GM04504 (cell line): Measurements from ENCODE around the gene ATP6V1A.

Source experiments
- DNase-seq: peaks from one replicate; pipeline ENCODE4 v3.0.0-alpha.2; 2012; ENCODE audit warnings: low read depth

Gene ATP6V1A

DNA sequence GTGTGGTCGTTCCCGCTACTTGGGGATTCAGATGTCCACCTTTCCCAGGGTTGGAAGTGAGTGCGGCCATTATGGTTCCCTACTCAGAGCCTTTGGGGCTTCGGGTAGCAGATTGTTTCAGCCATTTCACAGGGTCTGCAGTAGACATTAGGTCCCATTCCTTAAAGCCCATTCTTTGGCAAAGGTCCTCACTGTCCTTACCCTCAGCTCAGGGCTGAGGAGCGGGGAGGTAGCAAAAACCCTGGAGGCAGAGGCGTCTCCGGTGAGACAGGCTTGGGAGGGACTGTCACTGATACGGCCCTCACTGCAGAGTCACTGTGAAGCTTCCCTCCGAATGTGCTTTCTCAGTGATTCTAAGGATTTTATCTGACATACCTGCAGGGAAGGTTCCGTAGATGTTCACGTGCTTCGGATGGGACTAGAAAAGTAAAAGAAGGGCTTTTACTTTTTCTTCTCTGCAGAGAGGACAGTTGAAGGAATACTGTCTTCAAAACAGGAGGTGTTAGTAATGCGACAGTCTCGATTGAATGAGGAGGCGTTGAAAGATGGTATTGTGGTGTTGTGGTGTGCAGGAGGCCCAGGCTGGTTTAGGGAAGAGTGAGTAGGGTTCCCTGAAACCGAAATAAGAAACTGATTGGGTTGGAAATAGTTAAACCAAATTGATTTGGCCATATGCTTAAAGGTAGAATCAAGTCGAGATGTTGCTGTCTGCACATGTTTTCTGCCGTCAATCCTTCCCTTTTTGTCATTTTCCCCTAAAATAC, 630 bp downstream of the ATP6V1A start:
- DNase-seq: no peak

DNA sequence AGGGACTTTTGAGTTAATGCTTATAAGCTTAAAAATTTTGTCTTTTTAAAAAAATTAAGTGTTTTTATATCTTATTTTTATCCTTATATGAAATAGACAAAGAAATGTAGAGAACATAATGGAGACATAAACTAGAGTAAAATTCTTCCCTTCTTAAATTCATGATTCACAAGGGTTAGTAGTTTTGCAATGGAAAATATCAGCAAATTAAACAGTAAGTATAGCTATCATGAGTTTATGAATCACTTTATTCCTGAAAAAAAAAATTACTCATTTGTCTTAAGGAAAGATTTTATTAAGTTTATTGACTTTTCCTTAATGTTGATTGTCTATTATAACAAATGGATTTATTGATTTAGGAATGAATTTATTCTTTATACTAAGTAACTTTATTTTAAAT, 4.3 kb downstream of the ATP6V1A start:
- DNase-seq: no peak

DNA sequence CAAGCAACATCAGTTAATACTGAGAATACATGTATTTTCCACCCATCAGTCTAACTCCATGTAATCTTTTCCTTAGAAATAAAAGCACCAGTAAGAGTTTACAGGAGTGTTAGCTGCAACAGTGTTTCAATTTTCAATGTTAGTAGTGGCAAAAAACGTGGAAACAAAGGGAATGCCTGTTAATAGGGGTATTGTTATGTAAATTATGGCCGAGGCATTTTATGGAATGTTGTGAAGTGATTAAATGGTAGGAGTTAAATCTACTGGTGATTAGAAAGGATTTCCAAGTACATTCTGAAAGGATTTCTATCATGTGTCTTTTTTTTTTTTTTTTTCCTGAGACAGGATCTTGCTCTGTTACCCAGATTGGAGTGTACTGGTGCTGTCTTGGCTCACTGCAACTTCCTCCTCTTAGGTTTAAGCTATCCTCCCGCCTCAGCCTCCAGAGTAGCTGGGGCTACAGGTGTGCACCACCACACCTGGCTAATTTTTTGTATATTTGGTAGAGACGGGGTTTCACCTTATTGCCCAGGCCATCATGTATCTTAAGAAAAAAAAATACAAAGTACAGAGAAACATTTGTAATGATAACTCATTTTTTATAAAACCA, 6.6 kb downstream of the ATP6V1A start:
- no peak for DNase-seq

DNA sequence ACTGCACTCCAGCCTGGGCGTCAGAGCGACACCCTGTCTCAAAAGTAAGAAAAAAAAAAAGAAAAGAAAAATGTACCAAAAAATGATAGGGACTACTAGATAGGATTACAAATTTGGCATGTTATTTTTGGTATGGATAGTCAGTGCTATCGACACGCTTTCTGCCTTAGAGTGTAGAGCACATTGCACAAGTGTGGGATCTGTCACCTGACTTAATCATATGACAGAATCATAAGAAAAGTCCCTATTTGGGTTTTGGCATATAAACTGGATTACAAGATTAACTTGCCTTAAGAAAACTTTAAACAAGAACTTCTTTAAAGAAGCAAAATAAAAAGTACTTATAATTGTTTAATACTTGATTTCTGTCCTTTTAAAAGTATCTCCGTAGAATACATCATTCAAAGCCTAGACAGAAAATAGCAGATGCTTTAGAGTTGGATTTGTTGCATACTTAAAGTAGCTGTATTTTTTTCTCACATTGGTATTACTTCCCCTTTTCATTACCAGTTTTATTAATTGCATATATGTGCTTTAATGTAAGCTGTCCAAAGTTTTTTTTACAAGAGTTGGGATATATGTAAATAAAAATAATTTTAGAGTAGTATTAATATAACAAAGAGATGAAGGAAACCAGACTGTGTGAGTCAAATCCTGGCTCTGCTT, 7.8 kb downstream of the ATP6V1A start:
- no peak for DNase-seq

DNA sequence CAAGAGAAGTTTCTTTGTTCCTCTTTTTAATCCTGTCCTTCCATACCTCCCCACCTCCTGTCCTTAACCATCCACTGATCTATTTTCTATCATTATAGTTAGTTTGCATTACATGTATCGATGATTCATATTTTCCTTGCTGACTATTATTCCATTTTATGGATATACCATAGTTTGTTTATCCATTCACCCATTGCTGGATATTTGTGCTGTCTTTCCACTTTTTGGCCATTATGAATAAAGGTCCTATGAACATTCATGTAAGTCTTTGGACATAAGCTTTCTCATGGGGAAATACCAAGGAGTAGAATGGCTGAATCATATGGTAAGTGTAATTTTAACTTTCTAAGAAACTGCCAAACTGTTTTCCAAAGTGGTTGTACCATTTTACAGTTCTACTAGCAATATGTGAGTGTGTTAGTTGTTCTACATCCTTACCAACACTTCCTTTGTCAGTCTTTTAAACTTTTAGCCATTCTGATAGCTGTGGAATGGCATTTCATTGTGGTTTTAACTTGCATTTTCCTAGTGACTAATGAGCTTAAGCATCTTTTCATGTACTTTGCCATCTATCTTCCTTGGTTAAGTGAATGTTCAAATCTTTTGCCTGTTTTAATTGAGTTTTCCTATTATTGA, 11.7 kb downstream of the ATP6V1A start:
- no peak for DNase-seq

DNA sequence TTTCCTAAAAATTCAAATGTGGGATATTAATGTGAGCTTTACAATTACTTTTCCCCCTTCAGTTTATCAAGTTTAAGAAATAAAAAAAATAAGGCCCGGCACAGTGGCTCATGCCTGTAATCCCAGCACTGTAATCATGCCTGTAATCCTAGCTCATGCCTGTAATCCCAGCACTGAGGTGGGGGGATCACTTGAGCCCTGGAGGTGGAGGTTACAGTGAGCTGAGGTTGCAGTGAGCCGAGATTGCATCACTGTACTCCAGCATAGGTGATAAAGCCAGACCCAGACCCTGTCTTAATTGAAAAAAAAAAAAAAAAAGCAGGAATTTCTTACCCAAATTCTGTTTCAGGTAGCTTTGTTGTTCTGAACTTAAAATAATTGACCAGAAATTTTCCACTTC, 17.9 kb downstream of the ATP6V1A start:
- no peak for DNase-seq

DNA sequence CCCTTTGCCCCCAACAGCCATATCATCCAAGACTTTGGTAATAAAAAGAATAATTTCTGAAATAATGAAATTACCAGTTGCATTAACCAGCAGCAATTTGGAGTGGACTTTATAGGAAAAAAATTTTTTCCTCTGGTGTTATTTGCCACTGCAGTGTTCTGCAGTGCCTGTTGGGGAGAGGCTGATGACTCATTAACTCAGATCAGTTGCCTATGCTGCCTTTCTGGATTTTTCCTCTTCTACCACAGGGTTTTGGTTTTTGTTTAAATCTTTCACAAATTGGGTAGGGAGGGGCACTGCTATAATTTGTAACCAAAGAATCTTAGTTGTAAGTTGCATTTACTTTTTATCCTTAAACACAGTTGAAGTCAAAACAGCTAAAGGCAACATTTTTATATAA, 22.7 kb downstream of the ATP6V1A start:
- no peak for DNase-seq

DNA sequence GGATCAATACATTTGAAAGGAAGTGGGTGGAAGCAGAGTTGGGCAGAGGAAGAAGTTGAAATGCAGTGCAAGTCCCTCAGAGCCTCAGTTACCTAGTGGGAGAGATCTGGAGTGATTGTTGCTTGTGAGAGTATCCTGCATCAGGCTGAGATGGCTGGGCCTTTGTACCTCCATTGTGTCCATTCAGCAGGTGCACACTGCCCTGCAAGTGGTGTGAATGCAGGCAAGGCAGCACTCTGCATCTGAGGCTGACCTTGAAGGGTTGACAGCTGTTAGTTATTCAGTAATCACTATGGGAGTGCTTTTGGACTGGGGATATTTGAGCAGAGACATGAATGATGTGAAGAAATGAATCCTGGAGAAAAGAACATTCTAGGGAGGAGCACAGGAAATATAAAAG, 25.2 kb downstream of the ATP6V1A start:
- no peak for DNase-seq

DNA sequence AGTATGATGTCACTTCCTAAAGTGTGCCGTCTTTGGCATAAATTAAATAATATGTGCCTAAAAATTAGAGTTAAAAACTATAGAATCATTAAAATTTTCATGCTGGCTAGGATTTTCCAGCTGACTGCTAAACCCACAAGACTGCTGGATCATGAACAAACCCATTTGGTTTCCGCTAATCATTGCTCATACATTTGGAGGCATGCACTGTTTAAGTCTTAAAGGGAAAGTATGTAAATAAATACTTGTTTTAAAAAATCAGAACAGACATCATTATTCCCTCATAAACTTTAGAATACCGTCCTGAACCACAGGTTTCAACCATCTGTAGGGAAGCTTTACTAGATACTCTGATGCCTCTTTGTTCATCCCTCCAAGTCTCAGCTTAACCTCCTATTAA, 26.5 kb downstream of the ATP6V1A start:
- DNase-seq: peak; percentile 47

DNA sequence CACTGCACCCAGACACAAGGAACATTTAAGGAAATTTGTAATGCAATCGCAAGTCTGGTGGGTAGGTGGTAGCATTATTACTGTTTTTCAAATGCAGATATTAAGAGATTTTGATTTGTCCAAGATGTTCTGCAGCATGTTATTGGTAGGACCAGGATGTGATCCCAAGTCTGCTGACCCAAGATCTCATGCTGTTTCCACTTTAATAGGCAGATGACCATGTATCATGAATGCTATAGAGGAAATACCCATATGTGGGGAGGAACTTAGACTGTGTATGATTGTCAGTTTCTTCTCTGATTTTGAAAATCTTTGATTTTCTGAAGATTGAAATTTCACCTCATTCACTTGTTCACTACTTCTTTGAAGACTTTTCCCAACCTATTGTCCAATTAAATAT, 28.7 kb downstream of the ATP6V1A start:
- no peak for DNase-seq

DNA sequence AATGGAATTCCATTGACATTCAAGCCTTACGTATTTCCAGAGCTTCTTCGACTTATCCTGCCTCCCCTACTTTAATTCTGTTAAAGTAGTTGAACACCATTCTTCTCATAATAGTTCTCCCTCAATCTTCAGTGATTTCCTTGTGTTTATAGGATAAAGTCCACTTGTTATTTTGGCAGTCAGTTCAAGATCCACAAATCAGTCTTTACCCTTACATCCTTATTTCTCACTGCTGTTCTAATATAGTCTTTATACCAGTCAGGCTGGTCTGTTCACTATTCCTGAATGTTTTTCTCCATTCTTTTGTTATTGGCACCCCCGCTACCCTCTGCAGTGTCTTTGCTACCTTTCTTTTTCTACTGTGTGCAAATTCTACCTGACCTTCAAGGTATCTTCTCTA, 29.7 kb downstream of the ATP6V1A start:
- DNase-seq: no peak

DNA sequence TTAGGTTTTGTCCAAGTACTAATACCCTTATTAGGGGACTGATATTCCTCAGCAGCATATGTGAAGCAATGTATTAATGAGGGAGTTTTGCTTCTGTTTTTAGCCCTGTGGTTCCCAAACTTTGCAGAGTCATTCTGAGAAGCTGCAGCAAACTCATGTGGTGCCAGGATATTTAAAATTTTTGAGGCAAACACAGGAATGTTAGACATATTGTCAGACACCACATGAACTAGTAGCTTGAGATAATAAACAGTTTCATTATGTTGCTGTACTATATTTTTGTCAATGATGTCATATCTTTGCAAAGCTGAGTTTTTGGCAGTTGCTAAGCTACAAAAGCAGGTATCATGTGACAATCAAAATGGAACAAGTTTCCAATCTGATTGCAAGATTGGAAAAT, 36.6 kb downstream of the ATP6V1A start:
- peak; percentile 93 for DNase-seq

DNA sequence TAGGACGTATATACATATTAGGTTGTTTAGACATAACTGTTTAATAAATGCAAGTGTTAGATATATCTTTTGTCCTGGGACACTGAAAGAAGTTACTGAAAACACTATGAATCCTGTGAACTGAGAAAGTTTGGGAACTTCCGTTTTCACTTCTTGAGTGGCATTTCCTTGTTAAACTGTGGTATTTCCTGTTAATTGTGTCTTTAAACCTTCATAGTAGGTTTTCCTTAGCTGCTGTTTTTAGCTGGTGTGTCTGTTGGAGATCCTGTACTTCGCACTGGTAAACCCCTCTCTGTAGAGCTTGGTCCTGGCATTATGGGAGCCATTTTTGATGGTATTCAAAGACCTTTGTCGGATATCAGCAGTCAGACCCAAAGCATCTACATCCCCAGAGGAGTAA, 37.1 kb downstream of the ATP6V1A start:
- no peak for DNase-seq

DNA sequence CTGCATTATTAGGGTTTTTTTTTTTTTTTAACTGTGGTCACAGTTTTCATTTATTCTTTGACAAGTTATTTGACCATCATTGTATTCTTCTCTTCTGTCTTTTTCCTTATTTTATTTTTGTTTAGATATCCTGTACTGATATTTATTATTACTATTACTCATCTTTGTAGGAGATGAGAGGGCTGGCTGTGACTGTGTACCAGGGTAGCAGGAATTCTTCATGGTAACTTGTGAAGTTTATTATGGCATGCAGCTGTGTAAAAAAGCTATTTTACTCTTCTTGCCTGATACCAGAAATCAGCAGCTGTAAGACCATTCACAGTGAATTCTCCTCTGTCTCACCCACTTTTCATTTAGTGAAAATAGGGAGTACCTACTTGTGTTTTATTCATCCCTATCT, 44.5 kb downstream of the ATP6V1A start:
- no peak for DNase-seq

DNA sequence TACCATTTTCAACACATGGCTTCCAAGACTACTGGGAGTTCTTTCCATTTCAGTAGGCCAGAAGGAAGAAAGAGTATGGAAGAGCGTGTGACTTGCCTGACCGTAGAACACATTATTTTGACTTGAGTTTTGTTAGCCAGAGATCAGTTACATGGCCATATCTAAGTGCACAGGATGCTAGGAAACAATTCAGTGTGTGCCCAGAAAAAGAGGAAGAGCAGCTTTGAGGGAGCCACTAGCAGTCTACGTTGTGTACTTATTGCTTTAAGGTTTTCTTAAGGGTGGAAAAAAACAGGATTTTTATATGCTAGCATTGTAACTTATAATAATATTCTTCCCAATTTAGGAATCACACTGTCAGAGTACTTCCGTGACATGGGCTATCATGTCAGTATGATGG, 47.7 kb downstream of the ATP6V1A start:
- no peak for DNase-seq

DNA sequence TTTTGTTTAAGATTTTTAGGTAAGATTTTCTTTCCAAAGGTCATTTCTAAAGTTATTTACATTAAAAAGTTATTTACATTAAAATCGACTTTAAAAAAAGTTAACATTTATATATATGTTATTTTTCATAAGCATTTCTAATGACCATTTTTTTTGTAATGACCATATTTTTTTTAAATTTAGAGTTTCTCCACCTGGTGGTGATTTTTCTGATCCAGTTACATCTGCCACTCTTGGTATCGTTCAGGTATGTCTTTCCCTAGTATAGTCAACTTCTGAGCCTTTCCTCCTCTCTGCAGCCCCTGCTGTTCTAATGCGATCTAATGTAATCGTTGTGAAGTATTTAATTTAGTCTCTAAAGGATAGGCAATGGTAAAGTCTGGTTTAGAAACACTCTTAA, 48.9 kb downstream of the ATP6V1A start:
- no peak for DNase-seq

DNA sequence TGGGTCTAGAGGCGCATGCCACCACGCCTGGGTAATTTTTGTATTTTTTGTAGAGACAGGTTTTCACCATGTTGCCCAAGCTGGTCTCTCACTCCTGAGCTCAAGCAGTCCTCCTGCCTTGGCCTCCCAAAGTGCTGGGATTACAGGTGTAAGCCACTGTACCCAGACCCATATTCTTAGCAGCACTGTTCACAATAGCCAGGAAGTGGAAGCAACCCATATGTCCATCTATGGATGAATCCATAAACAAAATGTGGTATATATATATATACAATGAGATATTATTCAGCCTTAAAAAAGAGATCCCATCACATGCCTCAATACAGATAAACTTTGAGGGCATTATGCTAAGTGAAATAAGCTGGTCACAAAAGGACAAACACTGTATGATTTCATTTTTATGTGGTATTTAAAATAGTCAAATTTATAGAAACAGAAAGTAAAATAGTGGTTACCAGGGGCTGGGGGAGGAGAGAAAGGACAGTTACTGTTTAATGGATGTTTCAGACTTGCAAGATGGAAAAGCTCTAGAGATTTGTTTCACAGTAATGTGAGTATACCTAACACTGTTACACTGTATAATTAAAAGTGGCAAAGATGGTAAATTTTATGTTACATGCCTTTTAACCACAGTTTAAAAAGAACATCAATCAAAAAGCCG, 56.1 kb downstream of the ATP6V1A start:
- DNase-seq: no peak

DNA sequence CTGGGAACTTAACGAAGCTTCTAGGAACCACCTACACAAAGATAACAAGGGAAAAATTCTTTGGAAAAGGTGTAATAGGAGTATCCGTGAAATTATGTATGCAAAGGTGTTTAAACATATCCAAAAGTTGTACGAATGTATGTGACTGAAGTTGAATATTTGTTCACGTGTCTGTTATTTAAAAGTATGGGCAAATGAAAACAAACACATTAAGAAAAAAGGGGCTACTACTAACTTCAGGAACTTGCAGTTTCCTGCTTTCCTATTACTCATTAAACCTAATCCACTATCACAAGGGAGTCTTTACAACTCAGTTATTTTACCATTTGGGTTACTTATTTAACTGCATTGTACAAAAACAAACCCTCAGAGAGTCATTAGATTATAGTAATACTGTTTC, 57.8 kb downstream of the ATP6V1A start:
- no peak for DNase-seq

DNA sequence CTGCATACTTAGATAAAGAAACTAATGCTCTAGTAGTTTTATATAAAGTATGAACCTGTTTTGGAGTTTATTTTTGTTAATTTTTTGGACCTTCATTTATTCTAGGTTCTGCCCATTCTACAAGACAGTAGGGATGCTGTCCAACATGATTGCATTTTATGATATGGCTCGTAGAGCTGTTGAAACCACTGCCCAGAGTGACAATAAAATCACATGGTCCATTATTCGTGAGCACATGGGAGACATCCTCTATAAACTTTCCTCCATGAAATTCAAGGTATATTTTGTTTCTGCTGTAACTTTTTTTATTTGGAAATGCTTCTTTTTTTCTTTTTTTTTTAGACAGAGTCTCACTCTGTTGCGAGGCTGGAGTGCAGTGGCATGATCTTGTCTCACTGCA, 58.4 kb downstream of the ATP6V1A start:
- DNase-seq: no peak

DNA sequence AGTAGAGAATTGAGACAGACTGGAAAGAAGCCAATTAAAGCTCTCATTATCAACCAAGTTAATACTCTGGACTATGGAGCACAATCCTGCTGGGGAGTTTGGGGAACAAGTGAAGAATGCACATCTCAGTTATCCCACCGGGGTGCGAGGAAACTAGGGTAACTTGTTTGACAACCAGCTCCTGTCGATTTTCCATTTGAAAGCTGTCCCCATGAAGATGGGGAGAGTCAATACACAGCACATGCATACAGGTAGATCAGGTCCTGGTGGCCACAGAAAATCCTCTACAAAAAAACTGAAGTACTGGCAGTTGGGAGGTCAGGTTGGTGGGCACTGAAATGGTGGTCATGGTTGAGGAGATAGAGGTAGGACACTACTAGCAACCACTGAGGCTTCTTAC, 66.0 kb downstream of the ATP6V1A start:
- DNase-seq: no peak

DNA sequence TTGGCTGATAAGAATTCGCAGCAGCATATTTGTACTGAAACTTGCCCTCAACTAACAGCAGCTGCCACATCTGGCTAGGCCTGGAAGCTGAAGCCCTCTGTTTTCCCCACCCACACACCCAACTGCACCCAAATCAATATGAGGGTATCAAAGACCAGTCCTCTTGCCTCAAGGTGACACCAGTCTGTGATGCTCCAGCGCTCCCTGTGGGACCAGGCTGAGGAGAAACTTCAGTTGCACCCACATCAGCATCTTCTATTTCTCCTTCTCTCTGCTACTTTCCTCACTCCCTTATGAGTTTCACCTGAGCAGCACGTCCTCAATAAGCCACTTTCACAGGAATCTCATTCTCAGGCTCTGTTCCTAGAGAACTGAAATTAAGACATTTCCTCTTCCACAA, 73.0 kb downstream of the ATP6V1A start:
- no peak for DNase-seq

DNA sequence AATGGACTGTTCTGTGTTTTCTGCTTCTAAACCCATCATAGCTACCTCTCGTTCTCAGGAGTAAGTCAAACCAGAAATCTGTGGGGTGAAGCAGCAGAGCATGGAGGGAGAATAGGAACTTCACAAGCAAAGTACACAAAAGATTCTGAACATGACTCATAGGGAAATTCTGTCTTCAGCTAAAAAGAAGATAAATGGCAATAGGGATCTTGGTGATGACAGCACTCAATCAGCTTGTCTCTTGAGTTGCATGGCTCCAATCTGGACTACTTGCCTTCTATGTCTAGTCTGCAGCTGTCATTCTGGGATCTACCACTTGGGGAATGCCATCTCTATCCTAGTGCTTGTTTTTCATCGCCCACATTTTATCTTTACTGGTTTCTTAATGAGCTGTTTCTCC, 78.3 kb downstream of the ATP6V1A start:
- DNase-seq: no peak

DNA sequence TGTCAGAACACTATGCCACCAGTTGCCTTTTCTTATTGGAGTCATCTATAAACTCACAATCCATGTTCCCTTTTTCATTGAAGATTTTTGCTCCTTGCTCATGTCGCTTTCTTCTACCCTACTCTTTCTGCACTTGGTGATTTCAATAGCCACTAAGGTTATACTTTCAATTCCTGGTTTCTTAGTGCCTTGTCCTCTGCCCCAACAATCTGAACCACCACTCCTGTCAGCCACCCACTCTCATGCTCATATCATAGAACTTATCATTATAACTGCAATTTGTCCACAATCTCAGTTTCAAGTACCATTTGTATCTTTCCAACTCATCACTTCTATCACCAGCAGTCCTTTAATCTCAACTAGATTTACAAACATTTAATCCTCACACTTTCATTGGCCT, 81.8 kb downstream of the ATP6V1A start:
- DNase-seq: no peak
